ENCODE measurements around the gene ARID5B. TPM values are rescaled to one million over a fixed set of nuclear protein-coding genes. Genes with fewer than 3 reads are reported as not detected.

ARID5B gene
- total RNA-seq, 2 donors from 2014 or later = 65.5 to 93.8 TPM

- Mint-ChIP-seq H3K27ac (no peak overlapping the region), H3K27me3 (no peaks in the 10 kb centered on the region), H3K9me3 (no peaks in the 10 kb centered on the region), H3K4me3 (no peak overlapping the region), H3K36me3 (ENCODE audit: low read depth) (peaks cover 2% of the 10 kb centered on the region), H3K4me1 (peaks cover 31% of the 10 kb centered on the region)
- ATAC-seq (replicated peaks) = no peak
These were observed 5.5 kb upstream of the ARID5B start for GRCh38 chr10:61895898-61896600.

DNA sequence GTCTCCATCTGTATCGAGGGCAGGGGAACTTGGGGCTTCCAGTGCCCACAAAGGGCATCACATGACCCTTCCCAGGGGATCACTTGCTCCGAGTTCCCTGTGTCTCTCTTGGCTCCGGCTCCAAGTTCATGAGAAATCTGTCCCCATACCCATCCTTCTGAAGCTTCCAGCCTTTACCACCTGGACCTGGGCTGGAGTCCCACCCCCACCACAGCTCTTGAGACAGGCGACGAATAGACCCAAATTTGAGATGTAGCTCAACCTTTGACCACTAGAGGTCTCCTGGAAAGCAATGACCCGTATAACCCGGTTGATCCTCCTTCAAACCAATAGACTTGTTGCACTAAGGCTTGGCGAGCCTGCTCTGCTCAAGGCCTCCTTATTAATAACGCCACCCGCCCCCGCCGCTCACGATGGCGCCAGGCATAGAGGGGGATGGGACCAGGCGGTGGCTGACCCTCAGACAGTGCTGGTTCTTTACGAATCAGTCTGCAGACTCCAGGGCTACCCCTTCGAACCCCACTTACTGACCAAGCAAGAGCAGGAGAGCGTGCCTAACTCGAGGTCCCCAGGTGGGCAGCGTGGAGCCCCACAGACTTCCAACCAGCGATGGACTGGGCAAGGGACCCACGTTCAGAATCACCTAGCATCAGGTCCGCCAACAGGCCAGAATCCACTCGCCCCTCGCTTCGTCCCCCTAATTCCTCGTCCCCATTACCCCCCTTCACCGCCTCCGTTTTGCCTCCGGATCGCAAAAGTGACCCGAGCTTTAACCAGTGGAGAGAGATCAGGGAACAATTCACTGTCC, 4.4 kb upstream of the ARID5B start:
- peaks cover 31% of the 10 kb centered on the region for H3K4me1 Mint-ChIP-seq
- H3K36me3 Mint-ChIP-seq (ENCODE audit: low read depth) = peaks cover 12% of the 10 kb centered on the region
- H3K9me3 Mint-ChIP-seq = no peaks in the 10 kb centered on the region
- H3K4me3 Mint-ChIP-seq = peak overlapping the region; percentile 90
- ATAC-seq (replicated peaks) = peak; percentile 78
- peak overlapping the region; percentile 60 for H3K27ac Mint-ChIP-seq
- H3K27me3 Mint-ChIP-seq = no peaks in the 10 kb centered on the region

DNA sequence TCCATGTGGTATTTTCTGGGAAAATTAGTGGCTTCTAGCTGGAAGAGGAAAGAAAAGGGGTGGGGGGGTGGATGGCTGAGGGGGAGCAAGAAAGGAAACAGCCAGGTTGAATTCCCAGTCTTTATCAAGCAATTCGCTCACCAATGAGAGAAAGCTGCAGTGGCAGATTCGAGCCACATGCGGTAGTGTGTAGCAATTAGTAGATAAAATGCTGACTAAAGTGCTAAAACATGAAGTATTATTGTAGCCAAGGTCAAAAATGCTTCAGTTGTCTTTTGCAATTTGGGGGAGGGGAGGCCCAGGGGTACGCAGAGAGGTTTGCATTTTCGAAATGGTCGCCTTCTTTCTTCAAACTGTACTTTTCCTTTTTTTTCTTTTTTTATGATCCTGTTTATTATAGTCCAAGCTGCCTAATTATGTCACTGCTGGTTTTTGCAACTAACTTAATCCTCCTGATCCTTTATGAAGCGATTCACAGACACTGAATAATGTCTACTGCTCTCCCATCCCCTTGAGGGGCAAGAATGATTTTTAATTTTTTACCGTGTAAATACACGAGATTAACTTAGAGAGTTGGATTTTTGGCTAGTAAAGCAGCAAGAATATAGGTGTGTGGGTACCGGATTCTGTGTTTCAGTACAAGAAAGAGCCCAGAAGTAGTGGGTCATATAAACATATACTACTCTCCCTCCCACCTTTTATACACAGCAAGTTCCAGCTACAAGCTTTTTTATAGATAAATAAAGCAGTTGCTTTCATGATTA, 3.6 kb upstream of the ARID5B start:
- Mint-ChIP-seq H3K36me3 (ENCODE audit: low read depth) (peaks cover 20% of the 10 kb centered on the region), H3K27ac (peak overlapping the region; percentile 100), H3K27me3 (no peaks in the 10 kb centered on the region), H3K4me1 (peaks cover 31% of the 10 kb centered on the region), H3K4me3 (peak overlapping the region; percentile 90), H3K9me3 (no peaks in the 10 kb centered on the region)
- no peak for ATAC-seq (replicated peaks)

DNA sequence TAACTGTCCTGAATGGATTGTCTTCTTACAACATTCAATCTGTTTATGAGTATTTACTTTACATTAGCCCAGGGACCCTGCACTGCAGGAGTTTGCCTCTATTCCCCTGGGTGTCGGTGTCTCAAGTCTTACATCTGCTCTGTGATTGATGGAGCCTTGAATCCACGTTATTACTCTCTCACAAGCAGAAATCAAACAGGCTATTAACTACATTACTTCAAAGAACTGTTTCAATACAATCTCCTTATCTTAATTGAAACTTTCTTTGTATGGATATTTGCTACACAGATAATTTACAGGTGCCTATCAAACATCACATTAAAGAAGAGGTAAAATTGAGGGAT, 3.1 kb upstream of the ARID5B start:
- peaks cover 31% of the 10 kb centered on the region for H3K4me1 Mint-ChIP-seq
- H3K9me3 Mint-ChIP-seq = no peaks in the 10 kb centered on the region
- peak overlapping the region; percentile 90 for H3K4me3 Mint-ChIP-seq

DNA sequence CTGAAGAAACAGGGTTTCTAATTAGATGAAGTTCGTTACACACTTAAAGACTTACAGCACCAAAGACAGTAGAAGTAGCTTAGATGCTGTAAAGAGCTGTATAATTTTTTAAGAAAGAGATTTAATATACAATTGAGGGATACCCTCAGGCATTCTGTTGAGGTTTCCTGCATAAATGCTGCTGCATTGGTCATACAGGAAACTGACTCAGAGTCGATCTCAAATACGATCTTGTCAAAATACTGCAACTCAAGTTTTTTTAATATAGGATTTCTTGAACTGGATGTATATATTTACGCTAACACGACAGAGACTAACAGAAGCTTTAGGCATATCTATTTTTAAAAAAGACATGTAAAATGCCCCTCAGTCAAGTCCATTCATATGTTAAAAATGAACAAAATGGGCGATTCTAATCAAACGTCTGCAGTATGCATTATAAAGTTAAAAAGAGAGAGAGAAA, 2.4 kb upstream of the ARID5B start:
- H3K4me3 Mint-ChIP-seq = peak overlapping the region; percentile 90
- no peaks in the 10 kb centered on the region for H3K9me3 Mint-ChIP-seq
- H3K36me3 Mint-ChIP-seq (ENCODE audit: low read depth) = peaks cover 22% of the 10 kb centered on the region
- H3K4me1 Mint-ChIP-seq = peaks cover 31% of the 10 kb centered on the region
- peak overlapping the region; percentile 100 for H3K27ac Mint-ChIP-seq
- no peaks in the 10 kb centered on the region for H3K27me3 Mint-ChIP-seq
- no peak for ATAC-seq (replicated peaks)

More for the DNA sequence above, 3.1 kb upstream of the ARID5B start:
- Mint-ChIP-seq H3K36me3 (ENCODE audit: low read depth) (peaks cover 21% of the 10 kb centered on the region), H3K27me3 (no peaks in the 10 kb centered on the region), H3K27ac (peak overlapping the region; percentile 100)
- no peak for ATAC-seq (replicated peaks)

- peaks cover 34% of the 10 kb centered on the region for H3K4me1 Mint-ChIP-seq
- peaks cover 27% of the 10 kb centered on the region for H3K36me3 Mint-ChIP-seq (ENCODE audit: low read depth)
- H3K9me3 Mint-ChIP-seq = no peaks in the 10 kb centered on the region
- no peaks in the 10 kb centered on the region for H3K27me3 Mint-ChIP-seq
- peak overlapping the region; percentile 100 for H3K27ac Mint-ChIP-seq
- H3K4me3 Mint-ChIP-seq = peak overlapping the region; percentile 90
- ATAC-seq (replicated peaks) = no peak
These were observed 1.9 kb upstream of the ARID5B start for GRCh38 chr10:61899663-61899996.

- Mint-ChIP-seq H3K27me3 (no peaks in the 10 kb centered on the region), H3K4me3 (peak overlapping the region; percentile 90), H3K36me3 (ENCODE audit: low read depth) (peaks cover 33% of the 10 kb centered on the region), H3K4me1 (peaks cover 35% of the 10 kb centered on the region), H3K9me3 (no peaks in the 10 kb centered on the region), H3K27ac (peak overlapping the region; percentile 100)
- ATAC-seq (replicated peaks) = no peak
These were observed 1.3 kb upstream of the ARID5B start for GRCh38 chr10:61899997-61900828.

- Mint-ChIP-seq H3K9me3 (no peaks in the 10 kb centered on the region), H3K27me3 (no peaks in the 10 kb centered on the region), H3K4me3 (peak overlapping the region; percentile 90), H3K36me3 (ENCODE audit: low read depth) (peaks cover 43% of the 10 kb centered on the region), H3K4me1 (peaks cover 32% of the 10 kb centered on the region), H3K27ac (peak overlapping the region; percentile 100)
- ATAC-seq (replicated peaks) = peak; percentile 1
These were observed 438 bp downstream of the ARID5B start for GRCh38 chr10:61901829-61902444.

DNA sequence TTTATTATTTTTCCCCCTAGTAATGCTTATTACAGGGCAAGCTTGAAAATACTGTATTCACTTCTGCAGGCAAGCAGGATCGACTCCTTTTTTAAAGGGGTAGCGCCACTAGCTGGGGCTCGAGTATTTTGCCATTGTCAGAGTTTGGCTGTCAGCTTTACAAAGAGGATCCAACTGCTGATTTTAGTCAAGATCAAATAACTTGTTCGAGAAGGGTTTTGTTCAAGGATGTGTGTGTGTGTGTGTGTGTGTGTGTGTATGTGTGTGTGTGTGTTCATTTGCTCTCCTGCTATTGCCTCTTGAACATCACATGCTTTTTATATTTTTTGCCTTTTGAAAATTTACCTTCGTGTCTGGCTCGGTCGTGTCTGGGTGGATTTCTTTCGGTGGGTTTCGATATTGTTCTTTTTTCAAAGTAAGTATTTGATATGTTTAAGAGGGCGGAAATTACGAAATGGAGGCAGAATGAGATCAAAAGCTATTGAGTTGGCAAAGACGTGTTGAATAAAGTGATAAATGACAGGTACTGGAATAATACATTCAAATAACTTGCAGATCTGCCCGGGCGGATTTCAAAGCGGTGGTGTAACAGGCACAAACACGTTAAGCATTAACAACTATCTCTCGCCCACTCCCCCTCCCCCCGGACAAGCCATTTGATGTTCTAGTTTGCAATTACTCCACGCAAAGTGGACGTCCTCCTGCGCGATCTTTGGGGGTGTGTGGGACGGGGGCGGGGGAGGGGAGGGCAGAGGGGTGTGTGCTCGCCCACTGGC, 1.1 kb downstream of the ARID5B start:
- Mint-ChIP-seq H3K27me3 (no peaks in the 10 kb centered on the region), H3K27ac (peak overlapping the region; percentile 100), H3K4me1 (peaks cover 28% of the 10 kb centered on the region), H3K4me3 (peak overlapping the region; percentile 90), H3K36me3 (ENCODE audit: low read depth) (peaks cover 50% of the 10 kb centered on the region), H3K9me3 (no peaks in the 10 kb centered on the region)
- ATAC-seq (replicated peaks) = peak; percentile 13

- ATAC-seq (replicated peaks) = peak; percentile 72
- Mint-ChIP-seq H3K4me3 (peak overlapping the region; percentile 90), H3K27ac (peak overlapping the region; percentile 100), H3K36me3 (ENCODE audit: low read depth) (peaks cover 57% of the 10 kb centered on the region), H3K4me1 (peaks cover 22% of the 10 kb centered on the region), H3K9me3 (no peaks in the 10 kb centered on the region), H3K27me3 (no peaks in the 10 kb centered on the region)
These were observed 1.9 kb downstream of the ARID5B start for GRCh38 chr10:61903221-61903927.

DNA sequence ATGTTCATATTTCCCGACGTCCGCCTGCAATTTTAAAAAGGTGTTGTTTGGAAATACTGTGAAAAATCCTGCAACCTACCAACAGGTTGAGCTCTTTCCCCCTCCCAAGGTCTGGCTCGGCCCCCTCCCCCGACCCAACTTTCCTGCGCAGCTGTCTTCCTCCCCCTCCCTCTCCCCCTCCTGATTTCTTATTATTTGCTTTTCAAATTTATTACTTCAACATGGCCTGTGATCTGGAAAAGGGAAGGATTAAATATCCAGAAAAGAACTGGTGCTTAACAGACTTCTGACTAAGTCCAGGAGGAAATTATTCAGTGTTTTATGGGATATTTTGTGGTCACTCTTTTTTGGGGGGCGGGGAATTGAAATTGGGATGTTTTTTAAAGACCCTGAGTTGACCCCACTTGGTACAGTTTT, 2.4 kb downstream of the ARID5B start:
- Mint-ChIP-seq H3K4me3 (peak overlapping the region; percentile 90), H3K4me1 (peaks cover 16% of the 10 kb centered on the region), H3K9me3 (no peaks in the 10 kb centered on the region), H3K27me3 (no peaks in the 10 kb centered on the region), H3K36me3 (ENCODE audit: low read depth) (peaks cover 61% of the 10 kb centered on the region), H3K27ac (peak overlapping the region; percentile 100)
- no peak for ATAC-seq (replicated peaks)
